GM18517 (cell line): ENCODE measurements around the gene HOXB13.

Experiments used
- ATAC-seq: cut with Tn5 transposase; IDR thresholded peaks from one replicate; pipeline ENCODE4 v1.9.1; 2021; ENCODE audit warnings: mild to moderate bottlenecking, moderate library complexity; ENCODE audit not compliant: unreplicated experiment

The HOXB13 gene

DNA sequence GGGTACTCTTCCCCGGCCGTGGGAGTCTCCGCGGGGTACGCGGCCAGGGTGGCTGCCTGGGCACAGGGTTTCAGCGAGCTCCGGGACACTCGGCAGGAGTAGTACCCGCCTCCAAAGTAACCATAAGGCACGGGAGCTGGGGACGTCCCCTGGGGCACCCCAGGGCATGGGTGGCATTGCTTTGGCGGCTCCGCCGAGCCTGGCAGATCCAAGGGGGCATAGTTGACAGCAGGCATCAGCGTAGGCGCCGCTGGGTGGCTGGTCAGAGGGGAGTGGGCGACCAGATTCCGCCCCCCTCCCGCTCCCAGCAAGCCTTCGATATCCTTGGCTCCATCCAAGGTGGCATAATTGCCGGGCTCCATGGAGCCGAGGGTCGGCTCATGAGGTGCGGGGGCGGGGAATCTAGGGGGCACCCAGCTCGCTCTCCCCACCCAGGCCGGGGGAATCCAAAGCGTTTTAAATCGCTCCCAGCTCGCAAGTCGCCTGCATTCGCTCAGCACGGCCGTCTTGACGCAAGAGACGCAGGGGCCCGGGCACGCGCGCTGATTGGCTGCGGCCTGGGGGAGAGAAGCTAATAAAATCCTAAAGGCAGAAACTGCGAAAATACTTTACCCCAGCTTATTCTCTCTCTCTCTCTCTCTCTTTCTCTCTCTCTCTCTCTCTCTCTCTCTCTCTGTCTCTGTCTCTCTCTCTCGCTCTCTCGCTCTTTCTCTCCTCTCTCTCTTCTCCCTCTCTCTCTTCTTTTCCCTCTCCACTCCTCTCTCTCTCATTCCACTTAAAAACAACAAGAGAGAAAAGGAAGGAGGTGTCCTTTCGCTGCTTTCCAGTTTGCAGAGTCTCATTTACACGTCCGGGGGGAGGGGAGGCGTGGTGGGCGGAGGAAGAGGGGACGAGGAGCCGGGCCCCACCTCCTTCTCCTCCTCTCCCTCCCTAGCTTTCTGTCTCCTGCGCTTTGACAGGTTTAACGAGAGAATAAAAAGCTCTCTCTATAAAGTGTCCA lies at the start of gene HOXB13:
TSS of gene HOXB13 (minus strand) at position 519 of the 1,000 bp plus-strand sequence. CDS start at position 362, 157 bp downstream.
- ATAC-seq = no peak

DNA sequence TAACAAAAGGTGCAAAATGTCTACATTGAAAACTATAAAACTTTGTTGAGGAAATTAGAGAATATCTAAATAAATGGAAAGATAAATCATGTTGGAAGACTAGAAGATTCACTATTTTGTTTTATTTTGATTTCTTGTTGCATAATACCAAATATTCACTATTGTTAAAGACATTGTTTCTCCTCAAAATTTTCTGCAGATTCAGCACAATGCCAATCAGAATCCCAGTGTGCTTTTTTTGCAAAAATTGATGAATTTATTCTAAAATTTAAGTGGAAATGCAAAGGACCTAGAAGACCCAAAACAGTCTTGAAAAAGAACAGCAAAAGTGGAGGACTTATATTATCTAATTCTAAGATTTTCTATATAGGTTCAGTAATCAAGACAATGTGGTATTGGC lies 48.1 kb upstream of the HOXB13 start:
- ATAC-seq = no peak

DNA sequence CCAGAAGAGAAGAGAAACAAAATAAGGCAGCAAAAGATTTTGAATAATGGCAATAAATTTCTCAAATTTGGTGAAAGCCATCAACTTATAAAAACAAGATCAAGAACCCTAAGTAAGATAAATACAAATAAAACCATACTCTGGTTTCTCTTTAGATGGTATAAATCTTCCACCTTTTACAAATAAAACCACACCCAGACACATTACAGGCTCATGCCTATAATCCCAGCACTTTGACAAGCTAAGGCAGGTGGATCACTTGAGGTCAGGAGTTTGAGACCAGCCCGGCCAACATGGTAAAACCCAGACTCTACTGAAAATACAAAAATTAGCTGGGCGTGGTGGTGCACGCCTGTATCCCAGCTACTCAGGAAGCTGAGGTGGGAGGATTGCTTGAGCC lies 44.7 kb upstream of the HOXB13 start:
- ATAC-seq = no peak

DNA sequence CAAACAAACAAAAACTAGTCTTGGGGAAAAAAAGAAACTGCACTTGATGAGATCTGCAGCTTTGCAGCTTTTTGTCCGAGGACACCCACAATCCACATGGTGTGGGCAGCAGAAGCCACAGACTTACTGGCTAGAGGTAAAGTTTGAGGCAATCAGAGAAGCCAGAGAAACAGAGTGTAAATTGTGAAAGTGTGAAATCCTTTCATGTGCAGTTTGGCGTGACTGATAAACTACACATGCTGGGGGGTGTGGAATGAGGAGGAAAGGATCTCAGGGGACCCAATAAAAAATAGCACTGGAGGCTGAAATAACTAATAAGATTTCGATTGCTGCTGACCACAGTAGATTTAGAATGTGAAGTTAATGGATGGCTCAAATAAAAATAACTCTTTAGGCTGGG lies 42.4 kb upstream of the HOXB13 start:
- no peak for ATAC-seq

DNA sequence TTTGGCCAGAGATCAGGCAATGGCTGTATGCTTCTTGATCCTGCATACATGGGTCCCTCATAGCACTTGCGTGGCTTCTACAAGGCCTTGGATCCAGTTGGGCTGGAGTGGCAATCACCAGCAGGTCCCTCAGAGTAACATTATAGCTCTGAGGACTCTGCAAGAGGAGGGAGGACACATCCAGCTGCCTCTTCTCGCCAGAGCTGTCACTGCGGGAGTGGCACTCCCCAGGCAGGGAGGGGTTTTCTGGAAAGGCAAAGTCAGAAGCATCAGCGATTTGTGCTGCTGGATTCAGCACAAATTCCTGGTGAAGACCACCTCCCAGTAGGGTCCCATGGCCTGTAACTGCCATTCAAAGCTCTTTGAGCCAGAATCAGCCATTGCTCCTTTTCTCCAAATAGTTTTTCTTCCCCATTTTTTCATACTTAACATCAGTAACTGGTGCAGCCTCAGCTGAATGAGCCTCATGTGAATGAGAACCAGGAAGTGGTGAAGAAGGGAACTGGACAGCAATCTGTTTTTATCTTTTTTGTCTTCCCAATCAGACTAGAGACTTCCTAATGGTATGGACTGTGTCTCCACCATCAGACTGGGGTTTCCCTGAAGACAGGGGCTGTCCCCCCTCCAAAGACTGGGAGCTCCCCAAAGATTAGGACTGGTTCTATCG lies 40.6 kb upstream of the HOXB13 start:
- ATAC-seq = no peak

DNA sequence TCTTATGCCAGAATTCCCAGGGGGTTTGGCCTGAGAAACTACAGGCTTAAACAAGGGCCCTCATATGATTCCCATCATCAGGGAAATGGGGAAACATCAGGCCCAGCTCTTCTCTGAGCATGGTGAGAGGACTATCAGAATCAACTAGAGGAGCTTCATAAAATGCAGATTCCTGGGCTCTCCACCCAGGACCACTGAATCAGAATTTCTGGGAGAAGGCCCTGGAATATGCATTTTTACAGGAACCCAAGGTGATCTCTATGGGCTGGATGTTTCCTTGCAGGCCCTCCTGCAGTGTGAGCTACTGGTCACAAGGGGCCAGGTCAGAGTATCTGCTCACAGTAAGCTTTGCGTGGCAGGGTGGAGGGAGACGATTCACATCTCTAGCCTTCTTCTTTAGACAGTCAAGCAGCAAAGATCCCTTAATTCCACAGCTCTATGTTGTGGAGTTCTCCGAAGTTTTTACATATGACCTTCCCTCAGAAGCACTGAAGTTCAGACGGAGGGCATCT lies 38.8 kb upstream of the HOXB13 start:
- ATAC-seq = no peak

DNA sequence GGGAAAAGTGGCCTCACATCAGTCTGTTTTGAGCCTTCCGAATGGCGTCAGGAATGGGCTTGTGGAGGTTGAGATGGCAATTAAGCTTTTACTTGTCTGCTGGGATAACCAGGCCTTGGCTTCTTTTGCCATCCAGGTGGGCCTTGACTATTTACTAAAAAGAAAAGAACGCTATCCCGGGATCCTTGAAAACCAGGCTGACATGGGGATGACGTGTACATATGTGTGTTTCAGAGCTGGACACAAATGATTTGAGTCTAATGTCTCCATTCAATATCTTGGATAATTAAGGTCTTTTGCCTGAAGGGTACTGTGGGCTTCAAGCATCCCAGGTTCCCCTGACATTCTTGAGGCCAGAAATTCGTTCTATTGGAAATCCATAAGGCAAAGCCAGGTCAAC lies 32.6 kb upstream of the HOXB13 start:
- no peak for ATAC-seq

DNA sequence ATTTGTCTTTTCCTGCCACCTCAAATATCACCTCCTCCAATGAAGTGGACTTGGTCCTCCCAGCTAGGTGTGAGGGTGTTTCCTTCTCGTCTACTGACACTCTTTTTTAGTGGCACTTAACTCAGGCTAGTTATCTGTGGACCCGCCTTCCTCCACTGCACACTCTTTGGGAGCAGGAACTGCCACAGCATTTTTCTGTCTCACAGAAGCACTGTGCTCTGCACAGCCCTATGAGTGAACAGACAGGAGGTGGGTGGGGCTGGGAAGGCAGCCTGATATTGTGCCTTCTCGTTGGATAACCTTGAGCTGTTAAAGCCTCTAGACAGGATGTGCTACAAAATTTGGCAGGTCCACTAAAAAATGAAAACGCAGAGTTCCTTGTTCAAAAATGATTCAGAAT lies 31.9 kb upstream of the HOXB13 start:
- ATAC-seq = no peak

DNA sequence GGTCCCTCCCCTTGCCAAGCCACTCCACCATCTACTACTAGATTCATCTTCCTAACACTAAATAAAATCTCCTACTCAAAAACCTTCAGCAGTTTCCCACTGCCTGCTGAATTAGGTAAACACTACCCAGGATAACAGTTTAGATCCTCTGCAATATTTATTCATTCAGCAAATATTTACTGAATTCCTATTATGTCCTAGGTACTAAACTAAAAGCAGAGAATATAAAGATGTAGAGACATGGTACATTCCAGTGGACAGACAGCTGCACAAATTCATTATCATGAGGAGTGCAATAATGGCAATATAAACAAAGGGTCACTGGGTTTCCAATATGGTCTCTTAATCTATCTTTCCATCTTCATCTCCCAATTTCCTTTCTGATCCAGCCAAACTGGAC lies 30.7 kb upstream of the HOXB13 start:
- no peak for ATAC-seq

DNA sequence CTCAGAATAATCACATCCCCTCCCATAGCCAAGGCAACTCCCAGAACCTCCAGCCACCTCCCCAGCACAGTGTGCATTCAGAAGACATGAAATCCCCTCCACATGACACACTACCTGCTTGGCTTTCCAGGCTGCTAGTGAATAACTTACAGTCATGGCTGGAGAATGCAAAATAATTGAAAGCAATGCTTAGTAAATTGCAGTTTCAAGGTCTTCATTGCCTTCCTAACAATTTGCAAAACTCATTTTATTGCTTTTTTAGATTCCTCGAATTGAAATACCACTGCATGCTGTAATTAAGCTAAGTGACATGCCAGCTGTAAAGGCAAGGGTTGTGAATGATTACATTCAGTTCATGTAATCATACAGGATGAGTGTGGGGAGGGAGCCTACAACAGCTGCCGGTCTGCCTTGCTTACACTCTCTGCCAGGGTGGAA lies 29.0 kb upstream of the HOXB13 start:
- ATAC-seq = no peak

DNA sequence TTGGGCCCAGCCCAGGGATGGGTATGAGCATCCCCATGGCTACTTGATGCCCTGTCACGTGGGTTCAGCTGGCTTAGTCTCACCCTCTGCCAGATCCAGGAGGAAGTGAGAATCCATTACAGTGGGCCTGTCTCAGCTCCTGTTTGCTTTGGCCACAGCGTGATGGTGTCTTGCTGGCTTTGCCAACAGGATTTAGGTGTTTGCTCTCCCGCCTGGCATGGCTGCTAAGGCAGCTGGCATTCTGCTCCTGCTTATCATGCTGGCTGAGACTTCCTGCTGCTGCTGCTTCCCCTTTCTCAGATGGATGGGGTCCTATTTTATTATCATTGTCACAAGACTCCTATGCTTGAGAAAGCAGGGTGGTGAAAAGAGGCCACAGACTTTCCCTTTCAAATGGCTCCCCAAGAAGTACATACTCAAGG lies 28.3 kb upstream of the HOXB13 start:
- no peak for ATAC-seq

DNA sequence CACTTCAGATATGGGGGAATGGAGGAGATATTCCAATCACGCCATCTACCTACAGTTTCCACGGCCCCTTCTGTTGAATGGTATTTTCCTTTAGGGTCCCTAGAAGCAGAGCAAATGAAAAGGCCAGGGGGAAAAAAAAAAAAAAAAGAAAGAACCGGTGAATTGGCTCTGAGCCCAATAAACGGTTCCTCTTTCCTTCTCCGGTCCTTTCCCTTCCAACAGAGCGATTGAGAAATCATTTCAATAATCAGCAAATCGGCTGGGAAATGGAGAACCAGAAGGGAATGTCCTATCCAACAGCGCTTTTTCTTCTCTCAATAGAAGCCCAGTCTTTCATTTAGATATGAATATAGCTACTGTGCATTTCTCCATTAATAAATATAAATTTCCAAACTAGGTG lies 26.8 kb upstream of the HOXB13 start:
- ATAC-seq = no peak

DNA sequence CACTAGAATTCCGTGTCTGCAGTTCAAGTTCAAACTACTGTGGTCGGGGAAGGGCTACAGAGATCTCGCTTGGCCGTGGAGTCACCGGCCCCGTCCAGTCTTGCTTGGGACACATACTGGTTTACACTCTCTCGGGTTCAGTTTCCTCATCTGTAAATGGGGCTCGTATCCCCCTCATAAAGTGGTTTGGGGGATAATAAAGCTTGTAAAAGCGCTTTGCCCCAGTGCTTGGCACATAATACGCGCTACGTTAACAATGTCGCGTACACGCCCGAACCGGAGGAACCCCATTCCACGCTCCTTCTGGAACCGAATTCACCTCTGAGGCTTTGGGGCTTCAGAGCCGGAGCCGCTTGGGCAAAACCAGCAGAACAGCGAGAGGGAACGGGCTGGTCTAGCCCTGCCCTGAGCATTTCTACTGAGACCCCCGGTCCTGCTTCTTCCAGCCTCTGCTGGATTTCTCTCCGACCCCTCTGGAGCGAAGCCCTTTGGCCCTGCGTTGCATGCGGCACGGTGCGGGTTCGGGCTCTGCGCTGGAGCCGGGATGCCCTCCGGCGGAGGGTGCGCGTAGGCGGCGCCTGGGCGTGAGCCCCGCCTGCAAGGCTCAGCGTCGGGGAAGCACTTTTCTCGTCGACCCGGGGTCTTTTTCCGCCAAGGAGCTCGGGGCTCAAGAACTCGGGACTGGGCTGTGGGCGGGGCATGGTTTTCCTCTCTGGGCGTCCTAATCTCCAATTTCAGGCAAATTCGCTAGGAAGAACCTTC lies 26.1 kb upstream of the HOXB13 start:
- no peak for ATAC-seq

DNA sequence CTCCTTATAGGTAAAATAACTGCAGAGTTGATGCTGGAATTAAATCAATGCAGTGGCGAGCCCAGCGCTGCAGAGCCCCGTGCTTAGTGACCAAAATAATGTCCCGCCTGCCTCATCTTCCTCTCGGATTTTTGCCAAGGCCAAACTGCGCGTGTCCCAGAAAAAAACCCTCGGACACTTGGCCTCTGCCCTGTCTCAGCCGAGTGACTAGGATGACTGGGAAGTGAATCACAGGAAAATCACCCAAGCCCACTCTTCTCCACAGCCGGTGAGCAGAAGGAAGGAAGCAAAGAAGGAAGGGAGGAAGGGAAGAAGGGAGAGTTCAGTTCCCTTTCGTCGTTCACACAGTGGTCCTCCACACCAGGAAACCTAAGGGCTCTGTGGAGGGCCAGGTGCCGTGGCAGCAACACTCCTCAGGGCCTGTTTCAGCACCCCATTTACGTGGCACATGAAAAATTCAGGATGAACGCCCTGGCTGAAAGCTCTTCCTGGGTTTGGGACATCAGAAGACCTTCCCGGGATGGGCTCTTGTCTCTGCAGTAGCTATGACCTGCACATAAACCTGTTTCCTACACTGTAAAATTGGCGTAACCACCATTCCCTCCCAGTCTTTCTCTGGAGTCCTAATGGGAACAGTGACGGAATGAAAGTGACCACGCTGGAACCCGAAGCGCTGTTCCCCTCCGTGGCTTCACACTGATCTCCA lies 25.4 kb upstream of the HOXB13 start:
- ATAC-seq = no peak

DNA sequence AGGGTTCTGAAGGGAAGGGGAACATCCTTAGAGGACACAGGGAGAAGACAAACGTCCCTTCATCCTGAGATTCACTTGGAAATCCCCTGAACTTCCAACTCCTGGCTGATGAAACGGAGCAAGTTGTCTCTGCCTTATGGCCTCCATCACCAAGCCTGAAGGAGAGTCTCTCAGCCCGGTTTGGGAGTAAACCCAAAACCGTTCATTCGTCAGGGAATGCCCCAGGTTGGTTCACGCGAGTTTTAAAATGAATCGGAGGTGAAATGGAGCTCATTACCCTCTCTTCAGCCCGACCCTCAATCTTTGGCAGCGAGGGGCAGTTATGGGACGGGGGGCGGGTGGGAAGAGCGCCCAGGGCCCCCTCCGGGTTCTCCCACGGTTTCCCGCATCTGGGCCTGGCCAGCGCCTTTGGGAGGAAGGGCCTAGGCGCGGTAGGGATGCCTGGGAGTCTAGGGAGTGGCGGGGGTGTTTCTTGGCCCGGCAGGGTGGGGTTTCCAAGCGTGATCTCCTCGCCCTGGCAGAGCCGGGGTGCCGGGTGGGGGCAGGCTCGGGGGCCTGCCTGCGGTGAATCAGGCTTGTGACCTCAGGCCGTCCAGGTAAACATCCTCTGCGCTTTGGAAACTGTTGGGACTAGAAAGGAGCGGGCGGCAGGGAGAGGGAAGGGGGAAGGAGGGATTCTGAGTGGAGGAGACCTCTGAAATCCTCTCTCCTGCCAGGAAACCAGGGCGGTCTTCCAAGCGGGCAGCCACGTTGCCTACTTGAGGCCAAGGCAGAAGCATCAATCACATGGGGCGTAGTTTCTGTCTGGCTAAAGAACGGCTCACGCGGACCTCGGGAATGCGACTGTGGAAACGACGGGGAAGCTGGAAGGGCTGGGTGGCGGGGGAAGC lies 24.1 kb upstream of the HOXB13 start:
- no peak for ATAC-seq

DNA sequence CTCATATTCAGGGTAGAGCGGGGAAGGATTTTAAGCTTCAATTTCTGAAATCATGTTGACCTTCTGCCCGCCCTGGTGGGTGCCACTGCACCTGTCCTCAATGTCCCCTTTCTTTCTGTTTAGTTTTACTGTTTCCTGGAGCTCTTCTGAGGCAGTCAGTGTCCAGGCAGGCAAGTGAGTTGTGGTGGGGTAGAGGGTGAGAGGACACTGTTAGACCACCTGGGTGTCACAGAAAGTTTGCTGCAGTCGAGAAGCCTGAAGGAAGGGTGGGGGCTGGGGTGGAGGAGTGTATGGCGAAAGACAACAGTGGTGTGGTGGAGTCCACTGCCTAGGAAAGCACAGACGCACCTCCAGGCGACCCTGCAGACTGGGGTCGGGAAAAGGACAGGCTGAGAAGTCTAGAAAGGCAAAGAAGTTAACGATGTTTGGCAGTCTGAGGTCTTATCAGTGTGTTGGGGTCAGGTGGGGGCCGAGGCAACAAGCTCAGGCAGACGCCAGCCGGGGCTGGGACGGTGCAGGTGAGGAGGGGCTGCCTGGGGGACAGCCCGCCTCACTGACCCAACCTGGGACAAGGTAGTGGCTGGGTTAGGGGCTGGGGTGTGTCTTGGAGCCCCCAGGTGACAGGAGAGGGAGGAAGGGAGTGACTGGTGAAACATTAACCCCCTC lies 23.3 kb upstream of the HOXB13 start:
- ATAC-seq = no peak

DNA sequence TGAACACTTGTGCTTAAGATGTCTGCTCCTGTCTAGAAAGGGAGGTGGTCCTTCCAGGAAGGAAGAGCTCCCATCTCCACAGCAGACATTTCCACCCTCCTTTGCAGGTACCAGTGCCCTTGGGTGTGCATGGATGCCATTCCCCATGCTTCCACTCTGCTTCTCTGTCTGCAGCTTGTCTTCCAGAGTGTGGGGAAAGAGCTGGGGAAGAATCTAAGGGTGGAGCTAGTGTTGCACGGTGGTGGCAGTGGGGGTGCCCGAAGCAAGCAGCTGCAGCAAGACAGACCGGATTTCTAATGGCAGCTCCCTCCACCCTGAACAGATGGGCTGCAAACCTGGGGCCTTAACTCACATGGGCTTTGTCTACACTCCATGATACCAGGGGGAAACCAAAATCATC lies 22.6 kb upstream of the HOXB13 start:
- ATAC-seq = no peak

DNA sequence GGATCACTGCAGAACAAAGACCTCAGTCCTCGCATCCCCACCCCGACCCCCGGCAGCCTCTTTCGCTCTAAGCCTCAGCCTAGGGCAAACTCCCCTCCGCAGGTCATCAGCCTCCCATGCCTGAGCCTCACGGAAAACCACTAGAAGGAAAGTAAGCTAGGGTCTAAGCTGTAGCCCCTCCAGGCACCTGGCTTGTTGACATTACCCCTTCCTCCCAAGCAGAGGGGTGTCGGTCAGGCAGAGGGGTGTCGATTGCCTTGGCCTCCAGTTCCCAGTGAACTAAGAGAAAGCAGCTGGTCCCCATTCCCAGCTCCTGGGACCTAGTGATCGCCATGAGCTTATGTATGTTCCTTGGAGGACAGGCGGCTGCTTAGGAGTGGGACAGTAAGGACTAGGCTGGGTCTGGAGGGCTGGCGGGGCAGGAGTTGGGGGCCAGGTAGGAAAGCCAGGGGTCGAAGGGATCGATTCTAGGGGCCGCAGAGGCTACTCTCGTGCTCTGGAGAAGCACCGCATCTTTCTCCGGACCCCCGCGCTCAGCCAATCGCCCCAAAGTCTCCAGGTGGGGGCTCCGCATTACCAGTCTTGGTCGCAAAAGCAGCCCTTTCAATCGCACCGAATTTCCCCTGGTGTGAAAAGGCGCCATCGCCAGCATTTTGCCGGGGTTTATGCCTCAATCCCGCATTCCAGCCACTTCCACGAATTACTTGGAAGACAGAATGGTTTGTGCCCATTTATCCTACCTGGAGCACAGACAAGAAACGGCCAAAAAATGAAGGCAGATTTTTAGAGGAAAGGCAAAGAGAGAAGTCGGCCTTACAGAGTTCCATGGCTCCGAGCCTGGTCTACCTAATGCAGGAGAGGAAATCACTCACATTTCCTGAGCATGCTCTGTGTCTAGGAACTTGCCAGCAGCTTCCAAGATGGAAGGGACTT lies 21.3 kb upstream of the HOXB13 start:
- no peak for ATAC-seq
